Iris pigment epithelial cell (primary cell): Measurements from ENCODE around the gene CUTA.

Source experiments
- DNase-seq: peaks from one replicate; pipeline ENCODE4 v3.0.0-alpha.2; 2011; ENCODE audit warnings: low read depth

Gene CUTA

DNA sequence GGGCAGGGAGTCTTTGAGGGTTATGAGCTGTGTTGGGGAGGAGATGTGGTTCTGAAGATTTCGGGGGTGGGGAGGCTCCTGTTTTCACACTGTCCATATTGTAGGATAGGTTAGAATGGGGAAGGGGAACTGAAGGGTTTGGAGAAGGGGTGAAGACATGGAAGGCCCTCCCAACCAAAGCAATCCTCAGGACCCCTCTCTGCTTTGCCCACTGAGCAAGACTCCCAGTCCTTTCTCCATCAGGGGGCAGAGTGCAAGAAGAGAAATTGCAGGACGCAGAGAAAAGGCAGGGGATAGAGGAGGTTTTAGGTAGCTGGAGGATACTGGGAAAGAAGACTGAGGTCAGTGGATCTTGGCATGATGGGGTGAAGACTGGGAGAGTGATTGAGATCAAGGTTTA, 5.9 kb upstream of the CUTA start:
- no peak for DNase-seq

DNA sequence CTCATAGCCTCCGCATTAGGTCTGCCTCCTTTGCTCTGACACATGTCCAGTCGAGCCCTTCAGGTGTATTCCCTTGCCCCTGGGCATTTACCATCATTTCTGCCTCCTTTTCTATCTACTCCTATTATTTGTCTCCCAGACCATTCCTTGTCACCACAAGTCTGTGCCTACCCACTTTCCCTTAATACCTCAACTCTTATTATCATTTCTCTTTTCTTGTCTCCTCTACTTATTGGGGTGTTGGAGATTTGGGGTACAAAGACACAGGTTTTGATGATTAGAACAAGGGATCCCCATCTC, 3.4 kb upstream of the CUTA start:
- DNase-seq: no peak

DNA sequence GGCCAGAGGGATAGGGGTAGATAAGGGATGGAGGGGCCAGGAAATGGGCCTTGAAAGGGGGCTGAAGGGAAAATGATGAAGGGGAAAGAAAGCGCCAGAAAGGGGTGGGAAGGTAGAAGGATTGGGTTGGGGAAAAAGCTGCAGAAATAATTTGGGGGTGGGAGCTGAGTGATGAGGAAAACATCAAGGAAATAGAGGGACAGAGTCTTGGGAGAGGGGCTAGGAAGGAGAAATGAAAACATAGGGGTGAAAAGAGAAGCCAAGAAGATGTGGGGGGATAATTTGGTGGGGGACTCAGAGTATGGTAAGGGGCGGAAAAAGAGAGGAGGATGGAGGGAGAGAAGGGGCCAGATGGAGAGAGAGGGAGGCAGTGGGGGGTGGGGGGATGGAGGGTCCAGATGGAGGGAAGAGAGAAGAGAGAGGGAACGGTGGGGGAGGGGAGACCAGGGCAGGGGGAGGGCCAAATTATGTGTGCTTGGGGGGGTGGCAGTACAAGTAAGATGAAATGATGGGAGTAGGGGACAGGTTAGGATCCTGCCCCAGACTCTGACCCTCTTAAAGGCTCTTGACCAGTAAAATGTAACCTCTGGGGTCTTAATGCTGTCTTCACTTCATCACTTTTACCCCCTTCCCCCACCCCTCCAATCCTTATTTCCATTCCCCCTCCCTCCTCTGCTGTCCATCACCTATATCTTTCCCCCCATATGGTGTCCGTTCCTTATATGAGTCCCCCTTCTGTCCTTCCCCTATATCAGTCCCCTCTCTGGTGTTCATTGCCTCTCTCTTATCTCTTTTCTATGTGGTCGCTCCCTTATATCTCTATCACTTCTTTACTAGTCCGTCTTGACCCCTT, 2.8 kb upstream of the CUTA start:
- no peak for DNase-seq

DNA sequence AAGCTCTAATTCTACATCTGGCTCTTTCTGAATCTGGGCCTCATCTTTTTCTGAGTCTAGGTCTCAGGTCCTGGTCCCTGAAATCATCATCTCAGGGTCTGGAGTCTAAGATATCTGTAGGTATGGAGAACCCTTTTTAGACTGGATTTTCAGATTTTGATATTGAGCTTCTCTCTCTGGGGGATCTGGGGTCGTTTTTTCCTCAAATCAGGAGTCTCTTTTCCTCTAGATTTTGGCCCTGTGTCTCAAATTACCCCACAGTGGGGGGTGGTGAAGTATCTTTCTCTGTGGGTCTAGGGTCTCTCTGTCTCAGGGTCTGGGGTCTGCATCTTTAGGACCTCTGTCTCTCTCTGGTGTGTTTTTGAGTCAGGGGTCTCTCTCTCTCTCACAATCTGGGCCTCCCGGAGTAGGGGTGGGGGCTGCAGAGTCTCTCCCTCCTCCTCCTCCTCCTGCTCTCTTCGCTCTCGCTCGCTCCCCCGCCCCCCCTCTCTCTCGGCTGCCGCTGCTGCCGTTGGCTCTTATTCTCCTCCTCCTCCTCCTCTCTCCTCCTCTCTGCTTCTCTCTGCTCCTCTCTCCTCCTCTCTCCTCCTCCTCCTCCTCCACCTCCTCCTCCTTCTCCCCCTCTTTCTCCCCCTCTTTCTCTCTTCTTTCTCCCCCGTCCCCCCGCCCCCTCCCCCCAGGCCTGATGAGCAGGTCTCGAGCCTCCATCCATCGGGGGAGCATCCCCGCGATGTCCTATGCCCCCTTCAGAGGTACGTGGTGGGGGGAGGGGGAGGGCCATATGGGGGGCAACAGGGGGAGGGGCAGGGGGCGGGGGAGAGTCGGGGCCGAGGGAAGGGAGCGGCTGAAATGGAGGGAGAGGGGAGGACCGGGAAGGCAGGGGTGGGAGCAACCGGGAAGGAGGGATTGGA, 1.9 kb upstream of the CUTA start, which contains the start of gene SYNGAP1:
Gene SYNGAP1 (plus strand): TSS at position 486 of the 911 bp plus-strand sequence. CDS start 200 bp downstream, at position 686.
- DNase-seq: peak; percentile 58

DNA sequence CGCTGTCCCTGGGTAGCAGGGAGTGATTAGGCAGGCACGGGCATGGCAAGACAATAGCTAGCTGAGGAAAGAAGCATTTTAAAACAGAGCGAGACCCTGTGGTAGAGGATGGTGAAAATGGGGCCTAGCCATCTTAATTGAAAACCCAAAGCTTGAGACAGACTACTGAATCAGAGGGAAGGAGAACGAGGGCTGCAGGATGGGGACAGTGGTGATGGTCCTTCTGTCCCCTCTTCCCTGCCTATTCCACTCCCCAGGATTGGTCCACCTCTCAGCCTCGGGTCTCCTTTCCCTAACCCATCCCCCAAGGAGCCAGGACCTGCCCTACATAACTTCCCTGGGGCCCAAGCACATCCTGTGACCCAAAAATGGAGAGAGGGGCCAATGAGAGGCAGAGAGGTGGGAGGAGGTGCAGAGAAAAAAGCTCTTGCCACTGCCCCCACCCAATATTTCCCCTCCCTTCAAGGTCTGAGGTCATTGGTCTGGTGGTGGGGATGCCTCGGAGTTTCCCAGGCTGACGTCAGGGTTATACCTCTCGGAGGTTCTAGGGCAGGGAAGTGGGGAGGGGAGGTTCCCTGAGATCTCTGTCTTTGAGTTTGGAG, 884 bp upstream of the CUTA start:
- peak; percentile 59 for DNase-seq

DNA sequence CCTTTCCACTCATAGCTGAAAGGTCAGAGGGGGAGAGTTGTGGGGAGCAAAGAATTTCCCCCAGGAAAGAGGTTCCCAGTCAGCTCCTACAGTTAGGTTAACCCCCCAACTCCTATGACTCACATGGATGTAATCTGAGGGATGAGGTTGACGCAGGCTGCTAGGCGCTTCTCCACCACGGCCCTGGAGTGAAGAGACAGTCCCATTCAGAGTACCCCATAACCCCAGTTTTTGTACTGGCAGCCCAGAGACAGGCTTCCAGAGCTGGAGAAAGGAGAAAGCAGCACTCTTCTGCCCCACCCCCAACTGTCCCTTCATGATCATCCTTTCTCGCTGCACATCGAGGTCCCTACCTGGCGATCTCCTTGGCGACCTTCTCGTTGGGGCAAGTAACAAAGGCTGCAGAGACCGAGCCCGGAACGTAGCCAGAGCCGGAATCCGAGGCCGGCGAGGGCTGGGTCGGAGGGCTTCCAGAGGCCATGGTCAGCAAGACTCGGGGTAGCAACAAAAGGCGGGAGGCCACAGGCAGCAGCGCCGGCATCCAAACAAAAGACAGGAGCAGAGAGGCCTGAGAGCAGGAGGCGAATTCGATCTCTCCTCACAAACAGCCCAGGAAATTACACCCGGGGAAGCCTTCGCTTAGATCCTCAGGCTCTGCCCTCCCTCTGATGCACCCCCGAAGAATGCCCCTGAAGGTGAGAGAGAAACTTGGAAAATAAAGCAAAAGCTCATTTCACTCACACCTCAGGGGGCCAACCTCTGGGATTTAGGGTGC, 592 bp downstream of the CUTA start:
- DNase-seq: peak; percentile 92

DNA sequence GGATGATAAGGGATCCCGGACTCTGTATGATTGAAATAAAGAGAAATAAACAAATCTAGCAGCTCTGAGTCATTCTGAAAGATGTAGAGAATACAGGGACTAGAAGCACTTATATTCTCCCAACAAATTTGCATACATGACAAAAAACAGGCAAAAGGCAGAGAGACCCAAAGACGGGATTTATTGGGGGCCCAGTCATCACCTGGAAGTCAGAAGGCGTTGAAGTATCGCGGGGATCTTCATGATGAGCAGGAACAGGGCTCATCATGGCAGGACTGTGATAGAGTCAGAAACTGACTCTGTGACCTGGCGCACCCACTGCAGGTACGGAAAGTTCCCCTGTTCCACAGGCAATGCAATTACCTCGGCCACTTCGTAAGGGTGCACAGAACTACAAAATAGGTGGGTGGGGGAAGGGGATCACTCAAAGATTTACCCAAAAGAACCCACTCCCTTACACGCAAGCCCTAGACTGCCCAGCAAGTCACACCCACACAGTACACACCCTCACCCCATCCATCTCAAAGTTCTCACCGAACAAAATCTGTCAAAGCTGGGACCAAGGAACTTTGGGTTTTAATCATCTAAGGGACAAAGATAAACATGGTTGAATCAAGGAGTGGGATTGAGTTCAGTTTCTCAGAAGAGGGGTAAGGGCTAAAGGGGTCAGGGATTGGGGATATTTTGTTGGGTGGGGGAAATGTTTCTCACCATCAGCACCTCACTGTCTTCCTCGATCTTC, 1.4 kb downstream of the CUTA start:
- DNase-seq: peak; percentile 42

DNA sequence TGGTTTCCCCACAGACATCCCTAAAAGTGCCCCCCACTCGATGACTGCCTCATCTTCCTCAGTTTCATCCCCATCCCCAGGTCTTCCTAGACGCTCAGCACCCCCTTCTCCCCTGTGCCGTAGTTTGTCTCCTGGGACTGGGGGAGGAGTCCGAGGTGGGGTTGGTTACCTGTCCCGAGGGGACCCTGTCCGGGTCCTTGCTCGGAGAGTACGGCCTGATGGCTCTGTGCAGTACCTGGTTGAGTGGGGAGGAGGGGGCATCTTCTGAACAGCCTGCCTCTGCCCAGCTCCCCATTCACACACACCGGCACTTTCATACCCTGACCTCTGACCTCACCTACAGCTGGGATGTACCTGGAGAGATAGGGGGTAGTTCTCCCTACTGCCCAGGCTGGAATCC, 2.1 kb downstream of the CUTA start:
- no peak for DNase-seq

DNA sequence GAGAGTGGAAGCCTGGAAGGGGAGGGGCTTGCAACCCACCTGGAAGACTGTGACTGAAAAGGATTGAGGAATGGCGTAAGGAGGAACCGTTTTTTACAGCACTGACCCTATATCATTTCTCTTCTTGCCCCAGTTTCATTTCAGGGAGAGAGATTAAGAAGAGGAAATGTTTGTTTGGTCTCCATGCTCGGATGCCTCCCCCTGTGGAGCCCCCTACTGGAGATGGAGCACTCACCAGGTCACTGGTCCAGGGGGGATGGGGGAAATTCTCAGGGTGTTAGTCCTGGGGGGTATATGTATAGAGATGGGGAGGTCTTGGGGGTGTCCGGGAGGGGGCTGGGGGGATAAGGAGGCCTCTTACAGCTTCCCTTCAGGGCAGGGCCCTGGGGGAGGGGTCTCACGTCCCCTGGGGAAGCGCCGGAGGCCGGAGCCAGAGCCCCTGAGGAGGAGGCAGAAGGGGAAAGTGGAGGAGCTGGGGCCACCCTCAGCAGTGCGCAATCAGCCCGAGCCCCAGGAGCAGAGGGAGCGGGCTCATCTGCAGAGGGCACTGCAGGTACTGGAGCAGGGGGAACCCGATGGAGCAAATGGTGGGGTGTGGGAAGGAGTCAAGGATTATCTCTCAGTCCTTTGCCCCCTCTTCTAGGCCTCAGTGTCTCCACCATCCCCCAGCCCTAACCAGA, 3.2 kb downstream of the CUTA start:
- peak; percentile 23 for DNase-seq

DNA sequence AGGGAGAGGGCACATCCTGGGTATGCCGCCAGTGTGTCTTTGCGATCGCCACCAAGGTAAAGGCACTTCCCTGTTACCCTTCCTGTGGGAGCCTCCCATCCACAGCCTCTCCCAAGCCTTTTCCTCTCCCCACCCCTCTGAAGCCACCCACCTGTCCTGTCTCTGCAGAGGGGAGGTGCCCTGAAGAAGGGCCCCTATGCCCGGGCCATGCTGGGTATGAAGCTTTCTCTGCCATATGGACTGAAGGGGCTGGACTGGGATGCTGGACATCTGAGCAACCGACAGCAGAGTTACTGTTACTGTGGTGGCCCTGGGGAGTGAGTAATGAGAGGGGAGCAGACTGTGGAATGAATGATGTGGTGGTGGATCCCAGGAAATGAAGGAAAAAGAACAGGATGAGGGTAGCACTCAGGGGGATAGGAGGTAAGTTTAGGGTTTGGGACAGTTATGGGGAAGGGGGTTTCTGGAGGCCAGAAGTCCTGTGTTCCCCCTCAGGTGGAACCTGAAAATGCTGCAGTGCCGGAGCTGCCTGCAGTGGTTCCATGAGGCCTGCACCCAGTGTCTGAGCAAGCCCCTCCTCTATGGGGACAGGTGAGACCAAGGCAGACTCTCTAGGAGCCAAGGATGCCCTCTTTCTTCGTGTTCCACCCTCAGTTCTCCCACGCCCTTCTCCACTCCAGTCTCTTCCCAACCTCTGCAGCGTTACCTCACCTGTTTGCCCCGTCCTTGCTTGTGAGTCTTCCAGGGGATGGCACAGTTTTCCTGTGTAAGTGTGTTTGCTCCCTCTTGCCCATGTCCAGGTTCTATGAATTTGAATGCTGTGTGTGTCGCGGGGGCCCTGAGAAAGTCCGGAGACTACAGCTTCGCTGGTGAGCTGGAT, 4.4 kb downstream of the CUTA start:
- DNase-seq: no peak

DNA sequence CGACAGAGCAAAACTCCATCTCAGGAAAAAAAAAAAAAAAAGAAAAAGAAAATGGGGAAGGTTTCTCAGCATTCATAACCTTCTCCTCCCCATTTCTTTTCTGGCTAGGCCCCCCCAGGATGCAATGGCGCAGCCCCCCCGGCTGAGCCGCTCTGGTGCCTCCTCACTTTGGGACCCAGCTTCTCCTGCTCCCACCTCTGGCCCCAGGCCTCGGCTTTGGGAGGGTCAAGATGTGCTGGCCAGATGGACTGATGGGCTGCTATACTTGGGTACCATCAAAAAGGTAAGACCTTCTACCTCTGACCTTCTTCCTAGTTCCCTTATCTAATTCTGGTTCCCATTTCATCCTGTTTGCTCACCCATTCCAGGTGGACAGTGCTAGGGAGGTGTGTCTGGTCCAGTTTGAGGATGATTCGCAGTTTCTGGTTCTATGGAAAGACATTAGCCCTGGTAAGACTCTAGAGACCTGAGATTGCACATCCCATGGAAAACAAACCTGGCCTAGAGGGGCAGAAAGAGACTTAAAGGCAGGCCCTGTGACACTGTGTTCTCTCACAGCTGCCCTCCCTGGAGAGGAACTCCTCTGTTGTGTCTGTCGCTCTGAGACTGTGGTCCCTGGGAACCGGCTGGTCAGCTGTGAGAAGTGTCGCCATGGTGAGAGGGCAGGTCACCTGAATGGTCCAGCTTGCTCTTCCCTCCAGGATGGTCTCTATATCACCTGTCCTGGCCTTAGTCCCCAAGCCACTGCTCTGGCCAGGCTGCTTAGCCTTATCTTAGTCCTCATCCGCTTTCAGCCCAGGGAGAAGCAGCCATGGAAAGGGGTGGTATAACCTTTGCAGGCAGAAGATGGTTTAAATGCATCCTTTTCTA, 5.5 kb downstream of the CUTA start:
- DNase-seq: no peak

DNA sequence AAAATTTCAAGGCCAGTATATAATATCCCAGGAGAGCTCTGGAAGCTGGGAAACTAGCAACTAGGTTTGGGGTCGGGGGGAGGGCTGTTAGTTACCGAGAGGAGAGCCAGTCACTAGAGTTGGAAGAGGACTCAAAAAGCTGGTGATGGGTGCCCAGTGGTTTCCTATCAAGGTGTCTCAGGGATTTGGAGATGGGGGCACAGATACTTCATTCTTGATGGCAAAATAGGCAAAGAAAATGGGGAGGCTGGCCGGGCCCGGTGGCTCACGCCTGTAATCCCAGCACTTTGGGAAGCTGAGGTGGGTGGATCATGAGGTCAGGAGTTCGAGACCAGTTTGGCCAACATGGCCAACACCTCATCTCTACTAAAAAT, 6.3 kb downstream of the CUTA start:
- no peak for DNase-seq

DNA sequence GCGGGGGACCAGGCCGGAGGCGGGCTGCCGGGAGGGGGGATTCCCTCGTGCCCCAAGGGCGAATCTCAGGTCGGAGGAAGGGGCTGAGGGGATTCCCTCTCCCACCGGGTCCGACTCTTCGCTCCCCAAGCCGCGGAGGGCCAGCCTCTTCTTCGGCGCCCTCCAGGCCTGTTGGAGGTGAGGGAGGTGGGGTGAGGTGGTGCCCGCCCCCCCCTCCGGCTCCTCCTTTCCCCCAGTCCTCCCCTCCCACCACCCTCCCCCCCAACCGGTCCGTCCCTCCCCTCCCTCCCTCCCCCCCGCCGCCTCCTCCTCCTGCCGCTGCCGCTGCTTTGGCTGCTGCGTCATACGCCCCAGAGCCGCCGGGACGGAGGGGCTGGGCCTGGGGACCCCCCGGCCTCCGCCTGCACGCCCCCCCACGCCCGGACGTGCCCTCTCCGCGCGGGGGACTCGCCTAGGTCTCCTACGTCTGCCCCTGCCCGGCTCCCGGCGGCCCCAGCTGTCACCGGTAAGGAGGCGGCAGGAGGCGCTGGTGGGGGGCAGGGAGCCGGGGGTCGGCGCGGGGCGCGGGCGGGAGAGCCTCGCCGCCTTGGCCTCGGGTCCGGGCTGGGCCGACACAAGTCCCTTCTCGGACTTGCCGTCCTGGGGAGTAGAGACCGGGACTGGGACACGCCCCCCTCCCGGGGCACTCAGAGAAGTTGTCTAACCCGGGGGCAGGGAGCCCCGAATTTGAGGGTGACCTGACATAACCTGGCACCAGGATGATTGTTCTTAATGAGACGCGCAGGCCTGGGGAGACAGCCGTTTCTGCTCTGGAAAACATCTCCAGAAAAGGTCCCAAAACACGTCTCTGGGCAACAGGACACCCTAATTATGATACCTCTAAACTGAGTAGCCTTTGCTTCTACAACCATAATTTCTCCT, 6.9 kb downstream of the CUTA start, which contains the start of gene PHF1:
Gene PHF1 (plus strand): TSS at position 304 of the 921 bp plus-strand sequence. CDS start 1,250 bp downstream, outside the sequence.
- peak; percentile 87 for DNase-seq

DNA sequence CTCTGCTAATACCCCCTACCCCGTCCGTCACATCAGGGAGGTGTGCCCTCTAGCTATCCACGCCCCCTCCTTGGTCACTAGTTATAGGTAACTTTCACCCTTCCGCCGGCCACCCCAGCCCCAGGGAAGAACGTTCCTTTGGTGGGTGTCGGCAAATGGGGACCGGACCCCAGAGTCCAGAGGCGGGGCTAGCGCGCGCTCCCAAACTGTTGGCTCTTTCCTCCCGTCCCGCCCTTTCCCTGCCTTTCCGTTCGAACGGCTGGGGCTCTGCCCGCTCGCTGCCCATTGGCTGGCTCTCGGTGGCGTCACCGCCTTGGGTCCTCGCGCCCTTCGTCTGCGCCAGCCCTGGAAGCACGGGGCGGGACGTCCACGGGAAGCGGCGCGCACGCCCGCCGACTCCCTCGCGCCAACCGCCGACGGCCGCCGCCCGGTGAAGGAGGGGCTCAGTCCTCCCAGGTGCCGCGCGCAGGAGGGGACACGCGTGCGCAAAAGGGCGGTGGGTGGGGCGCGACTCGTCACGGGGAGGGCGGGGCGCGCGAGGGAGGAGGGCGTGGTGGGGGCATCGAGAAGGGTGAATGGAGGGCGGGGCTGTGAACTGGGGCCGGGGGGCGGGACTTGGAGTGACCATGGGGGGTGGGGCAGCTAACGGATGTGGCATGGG, 7.7 kb downstream of the CUTA start:
- peak; percentile 99 for DNase-seq

DNA sequence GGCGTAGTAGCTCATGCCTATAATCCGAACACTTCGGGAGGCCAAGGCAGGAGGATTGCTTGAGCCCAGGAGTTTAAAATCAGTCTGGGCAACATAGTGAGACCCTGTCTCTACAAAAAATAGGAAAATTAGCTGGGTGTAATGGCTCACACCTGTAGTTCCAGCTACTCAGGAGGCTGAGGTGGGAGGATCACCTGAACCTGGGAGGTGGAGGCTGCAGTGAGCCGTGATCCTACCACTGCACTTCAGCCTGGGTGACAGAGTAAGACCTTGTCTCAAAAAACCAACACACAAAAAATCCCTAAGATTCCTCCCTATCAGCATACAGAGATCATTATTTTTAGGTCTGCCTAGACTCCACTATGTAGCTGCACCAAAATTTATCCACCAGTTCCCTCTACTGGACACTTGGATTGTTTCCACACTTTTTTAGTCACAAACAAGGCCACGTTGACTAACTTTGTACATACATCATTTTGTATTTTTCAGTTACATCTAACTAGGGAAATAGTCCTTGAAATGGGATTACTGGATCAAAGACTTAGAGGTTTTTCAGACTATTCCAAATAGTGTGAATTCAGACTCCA, 10.7 kb downstream of the CUTA start:
- peak; percentile 65 for DNase-seq

DNA sequence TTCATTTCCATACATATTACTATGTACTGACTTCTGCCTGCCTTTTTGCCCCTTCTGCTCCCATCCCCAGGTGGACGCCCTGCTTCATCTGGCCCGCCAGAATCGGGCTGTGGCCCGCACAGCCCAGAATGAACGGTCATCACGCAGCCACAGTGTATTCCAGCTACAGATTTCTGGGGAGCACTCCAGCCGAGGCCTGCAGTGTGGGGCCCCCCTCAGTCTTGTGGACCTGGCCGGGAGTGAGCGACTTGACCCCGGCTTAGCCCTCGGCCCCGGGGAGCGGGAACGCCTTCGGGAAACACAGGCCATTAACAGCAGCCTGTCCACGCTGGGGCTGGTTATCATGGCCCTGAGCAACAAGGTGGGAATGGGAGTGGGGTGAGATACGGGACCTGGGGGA, 11.8 kb downstream of the CUTA start:
- DNase-seq: no peak
